ENCODE measurements around the gene HIRIP3. TPM values are rescaled to one million over a fixed set of nuclear protein-coding genes. Genes with fewer than 3 reads are reported as not detected.
A peak's percentile ranks its signal among the peaks of the same experiment; 100 is the strongest.
"Not testable (repeated sequence)": the region's sequence is repeated elsewhere in the genome, so short reads cannot be mapped to it uniquely, and the experiment has no call there.

HIRIP3 gene, protein sequence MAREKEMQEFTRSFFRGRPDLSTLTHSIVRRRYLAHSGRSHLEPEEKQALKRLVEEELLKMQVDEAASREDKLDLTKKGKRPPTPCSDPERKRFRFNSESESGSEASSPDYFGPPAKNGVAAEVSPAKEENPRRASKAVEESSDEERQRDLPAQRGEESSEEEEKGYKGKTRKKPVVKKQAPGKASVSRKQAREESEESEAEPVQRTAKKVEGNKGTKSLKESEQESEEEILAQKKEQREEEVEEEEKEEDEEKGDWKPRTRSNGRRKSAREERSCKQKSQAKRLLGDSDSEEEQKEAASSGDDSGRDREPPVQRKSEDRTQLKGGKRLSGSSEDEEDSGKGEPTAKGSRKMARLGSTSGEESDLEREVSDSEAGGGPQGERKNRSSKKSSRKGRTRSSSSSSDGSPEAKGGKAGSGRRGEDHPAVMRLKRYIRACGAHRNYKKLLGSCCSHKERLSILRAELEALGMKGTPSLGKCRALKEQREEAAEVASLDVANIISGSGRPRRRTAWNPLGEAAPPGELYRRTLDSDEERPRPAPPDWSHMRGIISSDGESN
- total RNA-seq = 10 to 100 TPM in 2 of 6 experiments, 1 to 10 TPM in 4; 5.2 to 12.9 (median 9.0) TPM
- long read RNA-seq, partial matches to known transcripts = 0 of 3 reads
- long read RNA-seq, other reads (novel, unspliced or antisense) = 1 of 3 reads

DNA sequence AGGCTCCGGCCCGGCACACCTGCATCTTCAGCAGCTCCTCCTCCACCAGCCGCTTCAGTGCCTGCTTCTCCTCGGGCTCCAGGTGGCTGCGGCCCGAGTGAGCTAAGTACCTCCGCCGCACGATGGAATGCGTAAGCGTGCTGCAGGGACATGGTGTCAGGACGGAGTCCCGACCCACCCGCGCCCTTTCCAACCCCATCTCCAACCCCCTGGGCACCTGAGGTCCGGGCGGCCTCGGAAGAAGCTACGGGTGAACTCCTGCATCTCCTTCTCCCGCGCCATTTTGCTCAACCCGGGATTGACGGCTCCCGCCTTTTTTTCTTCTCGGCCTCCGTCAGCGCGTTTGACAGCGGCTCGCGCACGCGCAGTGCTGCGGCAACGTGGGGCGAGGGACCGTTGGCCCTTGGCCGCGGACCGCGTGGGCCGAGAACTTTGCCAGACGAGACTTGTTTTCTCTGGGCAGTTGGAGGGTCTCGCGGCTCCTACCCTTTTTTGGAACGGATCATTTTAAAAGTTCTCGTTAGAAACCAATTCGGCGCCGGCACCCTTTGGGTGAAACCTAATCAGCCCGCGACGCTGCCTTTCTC lies at the start of gene HIRIP3:
TSS of gene HIRIP3 (minus strand) at position 294 of the 587 bp plus-strand sequence. CDS start at position 282, 12 bp downstream.
- peaks cover 0 to 26% (median 9%) of the 10 kb centered on the region in 4 donors for H3K36me3 ChIP-seq
- peaks cover 0 to 18% (median 6%) of the 10 kb centered on the region in 4 donors for H3K4me1 ChIP-seq
- H3K4me3 ChIP-seq = peak within 1 kb of the TSS; percentile 68 to 94 (median 76)
- WGBS (ENCODE audit: insufficient coverage, low coverage, low lambda C conversion rate, missing lambda C conversion rate) = 0% methylated on average over 42 of the region's 53 CpGs
- peak within 1 kb of the TSS; percentile 93 to 99 (median 95) for H3K27ac ChIP-seq
- ATAC-seq = peak; percentile 66 to 78 (median 74)
- intact Hi-C loops (cut with DNase I) = loop anchor here in 1 of 2 donors (10.0 kb wide), 1 partner anchor 181 kb away; the partner anchor contains the start of genes PAGR1 and PRRT2
- peak; percentile 89 for DNase-seq
- no peaks in the 10 kb centered on the region for H3K9me3 ChIP-seq
- no peak for TF ChIP-seq CTCF (IDR thresholded peaks at IDR 0.05)
- peak; percentile 37 for TF ChIP-seq POLR2A (IDR thresholded peaks at IDR 0.05)
- no peaks in the 10 kb centered on the region for H3K27me3 ChIP-seq

- intact Hi-C loops (cut with DNase I) = no loop called here
- TF ChIP-seq POLR2A (IDR thresholded peaks at IDR 0.05) (no peak), CTCF (IDR thresholded peaks at IDR 0.05) (peak; percentile 22 to 59 (median 48))
- Histone ChIP-seq H3K36me3 (no peaks in the 10 kb centered on the region), H3K27me3 (no peaks in the 10 kb centered on the region), H3K4me1 (no peaks in the 10 kb centered on the region), H3K9me3 (no peaks in the 10 kb centered on the region), H3K4me3 (no peak overlapping the region), H3K27ac (no peak overlapping the region)
- 15% methylated on average over 5 of the region's 5 CpGs for WGBS (ENCODE audit: insufficient coverage, low coverage, low lambda C conversion rate, missing lambda C conversion rate)
- DNase-seq (no peak), ATAC-seq (peak in 2 of 4 donors; percentile 47 to 49)
Observed at GRCh38 chr16:30041841-30042240, 46.4 kb upstream of the HIRIP3 start.

DNA sequence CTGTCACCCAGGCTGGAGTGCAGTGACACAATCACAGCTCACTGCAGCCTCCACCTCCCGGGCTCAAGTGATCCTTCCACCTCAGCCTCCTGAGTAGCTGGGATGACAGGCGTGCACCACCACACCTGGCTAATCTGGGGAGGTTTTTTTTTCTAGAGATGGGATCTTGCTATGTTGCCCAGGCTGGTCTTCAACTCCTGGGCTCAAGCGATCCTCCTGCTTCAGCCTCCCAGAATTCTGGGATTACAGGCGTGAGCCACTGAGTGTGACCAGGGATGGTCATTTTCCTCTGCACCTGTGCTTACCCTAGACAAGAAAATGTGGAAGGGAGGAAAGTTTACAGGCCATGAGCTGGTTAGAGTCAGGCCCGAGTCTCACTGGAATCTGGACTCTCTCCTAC lies 45.3 kb upstream of the HIRIP3 start:
- 89% methylated on average over 5 of the region's 5 CpGs for WGBS (ENCODE audit: insufficient coverage, low coverage, low lambda C conversion rate, missing lambda C conversion rate)
- ATAC-seq; intact Hi-C loops (cut with DNase I); DNase-seq; H3K36me3 ChIP-seq; H3K4me1 ChIP-seq; H3K4me3 ChIP-seq; H3K27me3 ChIP-seq; H3K9me3 ChIP-seq; H3K27ac ChIP-seq: not testable (repeated sequence)

- Histone ChIP-seq H3K4me1 (no peaks in the 10 kb centered on the region), H3K27me3 (no peaks in the 10 kb centered on the region), H3K36me3 (no peaks in the 10 kb centered on the region), H3K9me3 (no peaks in the 10 kb centered on the region), H3K27ac (no peak overlapping the region), H3K4me3 (no peak overlapping the region)
- WGBS (ENCODE audit: insufficient coverage, low coverage, low lambda C conversion rate, missing lambda C conversion rate) = 43% methylated on average over 4 of the region's 5 CpGs
- TF ChIP-seq CTCF (IDR thresholded peaks at IDR 0.05) = no peak
- TF ChIP-seq POLR2A (IDR thresholded peaks at IDR 0.05) = no peak
- no peak for ATAC-seq
- DNase-seq = no peak
- intact Hi-C loops (cut with DNase I) = no loop called here
Observed at GRCh38 chr16:30040221-30040620, 44.8 kb upstream of the HIRIP3 start.

Data from right lobe of liver (tissue), 6 donors.